GM12878 (cell line): Measurements from ENCODE around the gene ZNF304. TPM values are rescaled to one million over a fixed set of nuclear protein-coding genes. Genes with fewer than 3 reads are reported as not detected.

ENCODE experiments used
- ATAC-seq: fragments of 200-7000 bp; cut with Tn5 transposase; 3 replicates; pipeline ENCODE4 v1.9.1; 2020; ENCODE audit warnings: mild to moderate bottlenecking, moderate library complexity
- BruUV-seq: library from RNA; stranded (reverse); fragments of 400-500 nt; replicated peaks from 2 replicates; lab custom pipeline; 2021; lab: Mats Ljungman, UMichigan
- CTCF ChIA-PET: fragments of 300-600 bp; sonication (Branson Sonifier 250); formaldehyde crosslinking; extraction: SDS; loops from one replicate; lab custom pipeline; 2021; ENCODE audit warnings: inconsistent platforms; lab: Yijun Ruan, JAX
- POLR2A ChIA-PET: fragments of 350-600 bp; formaldehyde crosslinking; extraction: SDS; loops from one replicate; lab custom pipeline; 2021; ENCODE audit warnings: inconsistent platforms; lab: Charles Lee
- RAD21 ChIA-PET: fragments of 300-600 bp; sonication (Branson Sonifier 250); formaldehyde crosslinking; loops from one replicate; lab custom pipeline; 2023; ENCODE audit warnings: antibody characterized with exemption; ENCODE audit not compliant: unreplicated experiment; lab: Charles Lee
- SMC1A ChIA-PET: fragments of 300-600 bp; sonication (Branson Sonifier 250); formaldehyde crosslinking; loops from one replicate; lab custom pipeline; 2023; ENCODE audit not compliant: unreplicated experiment, uncharacterized antibody; lab: Charles Lee
- DNase-seq: peaks from one replicate; pipeline ENCODE4 v3.0.0-alpha.2; 2011; ENCODE audit warnings: low read depth, low spot score
- FAIRE-seq: peaks from 3 replicates; lab custom pipeline; 2011; peaks lifted over from hg19 to GRCh38; lab: Jason Lieb, UNC
- H2AFZ ChIP-seq: 2 replicates; pipeline ENCODE4 v1.6.0; 2011; ENCODE audit warnings: low read depth, low read length, control low read depth; ENCODE audit not compliant: control insufficient read depth
- H3K27ac ChIP-seq: 2 replicates; pipeline ENCODE4 v1.5.1; 2011; ENCODE audit warnings: control low read depth; ENCODE audit not compliant: control insufficient read depth, insufficient read depth
- H3K27me3 ChIP-seq, 2 experiments: replicated peaks in 1 of 2; 2 replicates each; pipeline versions ENCODE4 v1.6.0 to v1.6.1; 2011; ENCODE audit warnings: low read length in 1 of 2; ENCODE audit not compliant: control insufficient read depth in 2 of 2, insufficient read depth in 2 of 2
- H3K36me3 ChIP-seq, 2 experiments: 2 replicates each; pipeline ENCODE4 v1.5.1; 2011; ENCODE audit warnings: low read length in 1 of 2; ENCODE audit not compliant: control insufficient read depth in 2 of 2, insufficient read depth in 2 of 2
- H3K4me1 ChIP-seq: 2 replicates; pipeline ENCODE4 v1.6.1; 2011; ENCODE audit warnings: mild to moderate bottlenecking, low read length, moderate library complexity, mixed read lengths; ENCODE audit not compliant: control insufficient read depth, insufficient read depth
- H3K4me2 ChIP-seq: 2 replicates; pipeline ENCODE4 v1.6.0; 2011; ENCODE audit warnings: control low read depth; ENCODE audit not compliant: control insufficient read depth, insufficient read depth
- H3K4me3 ChIP-seq: fragments of 200-600 bp; sonication (generic); 2 replicates; pipeline ENCODE4 v1.5.1; 2016
- H3K79me2 ChIP-seq: 2 replicates; pipeline ENCODE4 v1.6.0; 2011; ENCODE audit warnings: low read length; ENCODE audit not compliant: control insufficient read depth, insufficient read depth
- H3K9ac ChIP-seq: 2 replicates; pipeline ENCODE4 v1.8.0; 2011; ENCODE audit warnings: low read length, control low read depth, mixed read lengths; ENCODE audit not compliant: control insufficient read depth, insufficient read depth
- H3K9me3 ChIP-seq: replicated peaks from 3 replicates; pipeline ENCODE4 v1.5.1; 2011; ENCODE audit warnings: mild to moderate bottlenecking, low read length; ENCODE audit not compliant: control insufficient read depth, insufficient read depth
- H4K20me1 ChIP-seq: 2 replicates; pipeline ENCODE4 v1.6.0; 2011; ENCODE audit not compliant: control insufficient read depth, insufficient read depth
- ATF7 ChIP-seq: fragments of 450-650 bp; IDR thresholded peaks from 2 replicates; pipeline ENCODE4 v1.6.1; 2016; ENCODE audit warnings: low read depth, mild to moderate bottlenecking
- DPF2 ChIP-seq: fragments of 450-650 bp; IDR thresholded peaks from 2 replicates; pipeline ENCODE4 v1.6.1; 2017; ENCODE audit warnings: mild to moderate bottlenecking
- ETV6 ChIP-seq, 2 experiments: fragments of 450-650 bp in 1 of 2; IDR thresholded peaks in 1 of 2; conservative IDR thresholded peaks in 1 of 2; 2 replicates each; pipeline ENCODE4 v1.6.1; 2014; ENCODE audit warnings: antibody characterized with exemption in 1 of 2, borderline replicate concordance in 1 of 2, low read depth in 1 of 2, mild to moderate bottlenecking in 1 of 2, moderate library complexity in 1 of 2
- POLR2A ChIP-seq: IDR thresholded peaks from 2 replicates; pipeline ENCODE4 v1.6.1; 2011; ENCODE audit warnings: low read depth, mild to moderate bottlenecking, low read length
- POLR2AphosphoS5 ChIP-seq: IDR thresholded peaks from 2 replicates; pipeline ENCODE4 v1.6.1; 2011; ENCODE audit warnings: mild to moderate bottlenecking, low read length, inconsistent platforms
- RAD21 ChIP-seq: IDR thresholded peaks from 2 replicates; pipeline ENCODE4 v1.6.1; 2011; ENCODE audit warnings: mild to moderate bottlenecking, low read depth, low read length, moderate library complexity; ENCODE audit not compliant: insufficient read depth
- RAD51 ChIP-seq: fragments of 450-650 bp; IDR thresholded peaks from 2 replicates; pipeline ENCODE4 v1.6.1; 2016; ENCODE audit warnings: moderate library complexity, mild to moderate bottlenecking, inconsistent platforms
- ZBTB33 ChIP-seq: fragments of 450-650 bp; IDR thresholded peaks from 2 replicates; pipeline ENCODE4 v1.6.1; 2017; ENCODE audit warnings: mild to moderate bottlenecking
- ZNF217 ChIP-seq: fragments of 450-650 bp; IDR thresholded peaks from 2 replicates; pipeline ENCODE4 v1.6.1; 2017; ENCODE audit warnings: antibody characterized with exemption, mild to moderate bottlenecking
- WGBS: methylation state at CpG from one replicate; pipeline ENCODE4 v1.1.6; 2016; ENCODE audit warnings: low lambda C conversion rate; ENCODE audit not compliant: insufficient replicate concordance, insufficient coverage; ENCODE audit errors: missing lambda C conversion rate; 5-methylcytosine and 5-hydroxymethylcytosine counted together
- in situ Hi-C: fragments of 300-500 bp; cut with MboI; formaldehyde crosslinking; loops from 9 replicates; pipeline ENCODE4 v1.14.3; 2018; ENCODE audit warnings: mixed read lengths
- intact Hi-C: fragments of 100-400 bp; cut with micrococcal nuclease; formaldehyde crosslinking; loops from one replicate; pipeline ENCODE4 v1.14.2; 2022; ENCODE audit not compliant: unreplicated experiment
- polyA plus RNA-seq, 11 experiments: library from polyadenylated mRNA; depleted of rRNA in 4 of 11; unstranded in 6 of 11; stranded (reverse) in 5 of 11; fragments of >200 nt; fragmentation: Nextera tagmentation in 4 of 11; fragmentation: Illumina TruSeq in 1 of 11; extraction: Ambion mirVana in 4 of 11; extraction: Trizol in 1 of 11; gene quantifications; 1 replicate in 1 of 11; 2 replicates in 10 of 11; pipeline versions ENCODE4 v1.2.1 to v1.2.3, GENCODE V29; 2011 to 2016; ENCODE audit warnings: inconsistent platforms in 2 of 11, missing spikeins in 2 of 11, low read depth in 1 of 11
- total RNA-seq, 4 experiments: library from RNA; depleted of rRNA in 3 of 4; stranded (reverse); fragments of >200 nt in 3 of 4; fragmentation: Illumina TruSeq in 1 of 4; extraction: Trizol in 1 of 4; gene quantifications; 2 replicates each; pipeline versions ENCODE4 v1.2.1 to v1.2.3, GENCODE V29; 2013 to 2021

ZNF304 gene
- total and polyA plus RNA-seq, 10 of the 15 experiments (the other 5 are each of a cell fraction or from before 2014, with no cell fraction given) = 1.1 to 11.6 (median 6.9) TPM

- TF ChIP-seq POLR2AphosphoS5 (peak; percentile 60; the same call in 1 of the 2 replicates), POLR2A (peak; percentile 14; the same call in 1 of the 2 replicates), ZBTB33 (no peak)
- H3K9ac ChIP-seq = no peak overlapping the region
- FAIRE-seq (no peak), ATAC-seq (peak; percentile 38), DNase-seq (no peak)
- H3K79me2 ChIP-seq = peaks cover 7% of the 10 kb centered on the region
- H3K9me3 ChIP-seq = no peaks in the 10 kb centered on the region
- no peak overlapping the region for H3K4me2 ChIP-seq
- peaks cover 5 to 16% of the 10 kb centered on the region in 2 experiments for H3K36me3 ChIP-seq
- H2AFZ ChIP-seq = no peak overlapping the region
- 70% methylated on average over 7 of the region's 7 CpGs for WGBS
- H3K4me1 ChIP-seq = no peaks in the 10 kb centered on the region
- RAD21 ChIA-PET = interaction anchor here (1.6 kb wide), 1 partner anchor 10 kb away, joined by 5 read pairs; no protein-coding TSS in a partner anchor
- H3K27ac ChIP-seq = no peak overlapping the region
- no peaks in the 10 kb centered on the region for H4K20me1 ChIP-seq
- CTCF ChIA-PET = interaction anchor here (0.7 to 1.0 kb wide), 3 partner anchors 15 to 107 kb away, joined by 3 to 4 read pairs (median 3); no protein-coding TSS in a partner anchor
- SMC1A ChIA-PET = interaction anchor here (0.5 to 2.5 kb wide), 3 partner anchors 11 to 55 kb away, joined by 3 to 7 read pairs (median 5); no protein-coding TSS in a partner anchor
- H3K4me3 ChIP-seq = no peak overlapping the region
- no peaks in the 10 kb centered on the region for H3K27me3 ChIP-seq
- POLR2A ChIA-PET = interaction anchor here (0.9 to 1.1 kb wide), 3 partner anchors 9 to 13 kb away, joined by 3 read pairs; no protein-coding TSS in a partner anchor
- in situ Hi-C loops = no loop called here
- no TSS peak for BruUV-seq
- intact Hi-C loops = no loop called here
Observed at GRCh38 chr19:57302727-57303401, 48.2 kb upstream of the ZNF304 start.

GRCh38 chr19:57305056-57305455 is 46.0 kb upstream of the ZNF304 start:
- ChIA-PET RAD21 (no interaction called here), CTCF (interaction anchor here (0.6 kb wide), 1 partner anchor 16 kb away, joined by 5 read pairs; no protein-coding TSS in a partner anchor), POLR2A (interaction anchor here (0.7 kb wide), 1 partner anchor 471 kb away, joined by 3 read pairs; no protein-coding TSS in a partner anchor), SMC1A (no interaction called here)
- Histone ChIP-seq H3K27ac (no peak overlapping the region), H3K36me3 (peaks cover 5 to 16% of the 10 kb centered on the region in 2 experiments), H3K4me3 (no peak overlapping the region), H4K20me1 (no peaks in the 10 kb centered on the region), H3K27me3 (no peaks in the 10 kb centered on the region), H2AFZ (no peak overlapping the region), H3K9me3 (no peaks in the 10 kb centered on the region), H3K79me2 (peaks cover 3% of the 10 kb centered on the region), H3K4me2 (no peak overlapping the region), H3K4me1 (no peaks in the 10 kb centered on the region), H3K9ac (no peak overlapping the region)
- intact Hi-C loops (no loop called here), in situ Hi-C loops (no loop called here)
- no peak for DNase-seq
- TF ChIP-seq RAD21 (no peak), ETV6 (conservative IDR thresholded peaks at IDR 0.05 in 1 of 2, IDR thresholded peaks at IDR 0.05 in 1 of 2; ENCODE audit: borderline replicate concordance in 1 of 2, low read depth in 1 of 2) (no peak), DPF2 (no peak), ATF7 (no peak), RAD51 (no peak), ZNF217 (no peak)
- ATAC-seq = no peak
- FAIRE-seq = no peak
- no TSS peak for BruUV-seq
- WGBS = 33% methylated on average over 1 of the region's 1 CpG
